ENCODE measurements around the gene HS6ST2. TPM values are rescaled to one million over a fixed set of nuclear protein-coding genes. Genes with fewer than 3 reads are reported as not detected.
"Not testable (repeated sequence)": the region's sequence is repeated elsewhere in the genome, so short reads cannot be mapped to it uniquely, and the experiment has no call there.

Gene HS6ST2
- total RNA-seq, 1 experiment from 2014 or later: not detected

DNA sequence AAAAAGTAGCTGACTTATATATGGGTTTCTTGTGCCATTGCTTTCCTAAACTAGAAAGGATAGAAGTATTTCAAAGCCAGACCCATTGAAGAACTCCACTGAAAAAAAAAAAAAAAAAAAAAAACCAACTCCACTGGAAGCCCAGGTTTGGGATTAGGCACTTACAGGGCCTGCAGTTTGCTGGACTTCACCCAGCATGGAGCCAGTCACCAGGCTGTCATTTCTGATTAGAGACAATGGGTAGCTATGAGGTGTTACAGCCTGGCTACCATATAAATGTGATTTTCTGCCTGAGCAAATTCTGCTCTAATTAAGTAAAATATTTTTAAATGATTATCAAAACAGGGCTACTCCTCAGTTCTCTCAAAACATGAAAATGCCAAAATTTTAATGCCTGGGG is 49.5 kb downstream of the HS6ST2 start:
- no peaks in the 10 kb centered on the region for H3K36me3 ChIP-seq
- no peaks in the 10 kb centered on the region for H3K9me3 ChIP-seq (replicated peaks)
- H3K4me1 ChIP-seq (replicated peaks): no peaks in the 10 kb centered on the region
- H3K4me3 ChIP-seq: no peak overlapping the region
- no peak overlapping the region for H3K27ac ChIP-seq
- DNase-seq (ENCODE audit: low read depth in 1 of 2, low spot score in 2 of 2): no peak
- H3K27me3 ChIP-seq (replicated peaks): no peaks in the 10 kb centered on the region

DNA sequence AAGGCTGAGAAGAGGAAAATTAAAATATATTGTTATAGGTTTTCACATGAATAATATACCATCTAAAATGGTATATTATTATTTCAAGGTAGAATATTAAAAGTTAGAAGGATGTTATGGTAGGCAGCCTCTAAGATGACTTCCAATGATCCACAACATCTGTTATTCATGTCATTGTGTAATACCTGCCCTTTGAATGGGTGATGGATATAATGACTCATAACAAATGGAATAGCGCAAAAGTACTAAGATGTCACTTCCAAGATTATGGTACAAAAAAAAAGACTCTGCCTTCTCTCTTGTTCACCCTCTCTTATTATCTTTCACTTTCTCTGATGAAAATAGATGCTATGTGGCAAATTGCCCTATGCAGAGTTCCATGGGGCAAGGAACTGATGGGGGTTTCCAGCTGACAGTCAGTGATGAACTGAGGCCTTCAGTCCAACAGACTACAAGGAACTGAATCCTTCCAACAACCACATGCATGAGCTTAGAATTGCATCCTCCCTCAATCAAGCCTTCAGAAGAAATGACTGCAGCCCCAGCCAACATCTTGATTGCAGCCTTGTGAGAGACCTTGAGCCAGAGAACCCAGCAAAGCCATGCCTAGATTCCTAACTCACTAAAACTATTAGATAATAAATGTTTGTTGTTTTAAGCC is 57.7 kb downstream of the HS6ST2 start:
- Histone ChIP-seq H3K4me3 (no peak overlapping the region), H3K36me3 (no peaks in the 10 kb centered on the region), H3K27me3 (replicated peaks) (no peaks in the 10 kb centered on the region), H3K9me3 (replicated peaks) (no peaks in the 10 kb centered on the region), H3K4me1 (replicated peaks) (no peaks in the 10 kb centered on the region), H3K27ac (no peak overlapping the region)
- no peak for DNase-seq (ENCODE audit: low read depth in 1 of 2, low spot score in 2 of 2)

DNA sequence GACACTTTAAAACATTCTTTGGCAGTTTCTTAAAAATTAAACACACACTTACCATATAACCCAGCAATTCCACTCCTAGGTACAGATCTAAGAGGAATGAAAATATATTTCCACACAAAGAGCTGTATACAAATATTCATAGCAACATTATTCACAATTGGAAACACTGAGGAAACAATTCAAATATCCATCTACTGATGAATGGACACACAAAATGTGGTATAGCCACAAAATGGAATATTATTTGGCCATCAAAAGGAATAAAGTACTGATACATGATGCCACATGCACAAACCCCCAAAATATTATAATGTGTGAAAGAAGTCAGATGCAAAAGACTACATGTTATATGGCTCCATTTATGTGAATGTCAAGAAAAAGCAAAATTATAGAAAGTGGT is 70.9 kb downstream of the HS6ST2 start:
- no peak for DNase-seq (ENCODE audit: low read depth in 1 of 2, low spot score in 2 of 2)
- Histone ChIP-seq H3K27ac (no peak overlapping the region), H3K27me3 (replicated peaks) (no peaks in the 10 kb centered on the region), H3K4me3 (no peak overlapping the region), H3K36me3 (no peaks in the 10 kb centered on the region), H3K4me1 (replicated peaks) (no peaks in the 10 kb centered on the region), H3K9me3 (replicated peaks) (no peaks in the 10 kb centered on the region)

DNA sequence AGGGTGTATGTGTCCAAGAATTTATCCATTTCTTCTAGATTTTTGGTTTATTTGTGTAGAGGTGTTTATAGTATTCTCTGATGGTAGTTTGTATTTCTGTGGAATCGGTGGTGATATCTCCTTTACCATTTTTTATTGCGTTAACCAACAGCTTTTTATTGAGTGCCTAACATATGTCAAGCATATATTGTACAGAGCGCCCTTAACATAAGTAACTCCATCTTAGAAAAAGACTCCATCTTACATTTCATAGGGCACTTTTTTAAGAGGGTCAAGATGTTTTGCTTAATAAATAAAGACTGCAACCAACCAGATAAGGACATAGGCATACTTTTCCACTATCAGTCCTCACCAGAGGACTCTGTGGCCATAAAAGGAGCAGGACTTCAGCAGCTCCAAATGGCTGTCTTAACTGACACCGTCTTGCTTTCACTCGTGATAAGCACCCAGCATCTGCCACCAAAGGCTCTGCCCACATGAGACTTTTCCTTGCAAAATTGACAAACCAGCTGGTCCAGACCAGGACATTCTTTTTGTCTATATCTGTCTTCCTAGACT is 75.0 kb downstream of the HS6ST2 start:
- no peak for DNase-seq (ENCODE audit: low read depth in 1 of 2, low spot score in 2 of 2)
- Histone ChIP-seq H3K36me3 (no peaks in the 10 kb centered on the region), H3K9me3 (replicated peaks) (no peaks in the 10 kb centered on the region), H3K4me1 (replicated peaks) (no peaks in the 10 kb centered on the region), H3K4me3 (no peak overlapping the region), H3K27ac (no peak overlapping the region), H3K27me3 (replicated peaks) (no peaks in the 10 kb centered on the region)

DNA sequence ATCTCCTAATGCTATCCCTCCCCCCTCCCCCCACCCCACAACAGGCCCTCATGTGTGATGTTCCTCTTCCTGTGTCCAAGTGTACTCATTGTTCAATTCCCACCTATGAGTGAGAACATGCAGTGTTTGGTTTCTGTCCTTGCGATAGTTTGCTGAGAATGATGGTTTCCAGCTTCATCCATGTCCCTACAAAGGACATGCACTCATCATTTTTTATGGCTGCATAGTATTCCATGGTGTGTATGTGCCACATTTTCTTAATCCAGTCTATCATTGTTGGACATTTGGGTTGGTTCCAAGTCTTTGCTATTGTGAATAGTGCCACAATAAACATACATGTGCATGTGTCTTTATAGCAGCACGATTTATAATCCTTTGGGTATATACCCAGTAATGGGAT is 77.7 kb downstream of the HS6ST2 start:
- not testable (repeated sequence) for H3K4me3 ChIP-seq; H3K27me3 ChIP-seq (replicated peaks); H3K36me3 ChIP-seq; H3K4me1 ChIP-seq (replicated peaks); H3K27ac ChIP-seq; DNase-seq (ENCODE audit: low read depth in 1 of 2, low spot score in 2 of 2); H3K9me3 ChIP-seq (replicated peaks)

DNA sequence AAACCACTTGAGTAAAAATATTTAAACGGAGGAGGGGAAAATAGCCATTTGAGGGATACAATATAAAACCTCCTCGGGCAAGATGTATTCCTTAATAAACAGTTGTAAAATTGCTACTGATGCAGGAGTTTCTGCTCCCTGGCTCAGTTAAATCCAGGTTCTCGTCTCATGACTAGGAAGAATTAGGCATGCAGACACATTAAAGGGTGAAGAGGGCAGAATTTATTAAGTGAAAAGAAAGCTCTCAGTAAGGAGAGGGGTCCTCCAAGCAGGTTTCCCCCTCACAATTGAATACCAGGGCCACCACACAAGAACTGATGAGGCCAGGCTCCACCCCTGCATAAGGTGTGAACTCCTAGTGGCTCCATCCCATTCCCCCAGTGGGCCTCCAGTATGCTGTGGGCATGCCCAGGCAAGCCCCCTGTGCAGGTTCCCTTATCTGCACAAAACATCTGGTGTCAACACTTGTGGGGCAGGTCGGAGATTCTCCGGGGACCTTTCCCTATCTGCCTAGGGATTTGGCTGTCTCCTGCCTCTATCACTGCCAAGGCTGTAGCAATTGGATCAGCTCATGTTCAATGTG is 80.4 kb downstream of the HS6ST2 start:
- no peak overlapping the region for H3K4me3 ChIP-seq
- no peaks in the 10 kb centered on the region for H3K27me3 ChIP-seq (replicated peaks)
- no peaks in the 10 kb centered on the region for H3K36me3 ChIP-seq
- no peak for DNase-seq (ENCODE audit: low read depth in 1 of 2, low spot score in 2 of 2)
- no peaks in the 10 kb centered on the region for H3K9me3 ChIP-seq (replicated peaks)
- H3K4me1 ChIP-seq (replicated peaks): no peaks in the 10 kb centered on the region
- H3K27ac ChIP-seq: no peak overlapping the region

DNA sequence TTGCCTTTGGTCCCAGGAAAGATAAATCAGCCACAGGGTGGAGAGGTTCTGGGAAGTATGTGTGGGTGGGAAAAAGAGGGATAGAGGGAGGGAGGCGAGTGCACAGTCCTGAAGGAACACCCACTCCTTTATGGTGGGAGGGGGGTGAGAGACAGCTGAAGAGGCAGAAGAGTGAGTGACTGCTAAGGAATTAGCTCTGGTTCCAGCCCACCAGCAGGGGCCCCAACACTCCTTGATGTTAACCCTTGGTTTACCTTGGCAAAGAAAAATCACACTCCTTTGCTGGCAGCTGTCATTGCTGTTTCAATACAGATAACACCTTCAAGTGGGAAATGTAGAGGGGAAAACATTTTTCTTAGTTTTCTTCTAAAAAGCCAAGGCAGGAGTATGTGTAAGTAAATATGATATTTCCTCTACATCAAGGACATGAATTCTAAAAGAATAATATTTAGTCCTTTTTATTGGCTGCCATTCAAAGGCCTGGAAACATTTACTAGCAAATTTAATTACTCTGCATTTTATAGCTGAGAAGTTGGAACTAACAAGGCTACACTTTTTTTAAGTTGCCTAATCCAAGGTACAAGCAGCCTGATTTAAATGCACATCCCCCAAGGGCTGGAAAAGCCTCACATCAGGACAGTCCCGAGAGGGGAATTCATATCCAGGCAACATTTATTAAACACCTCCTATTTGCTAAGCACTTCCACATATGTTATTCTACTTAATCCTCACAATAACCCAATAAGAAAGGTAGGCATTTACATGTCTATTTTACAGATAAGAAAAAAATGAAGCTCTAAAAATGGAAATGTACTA is 81.7 kb downstream of the HS6ST2 start:
- Histone ChIP-seq H3K27me3 (replicated peaks) (no peaks in the 10 kb centered on the region), H3K9me3 (replicated peaks) (no peaks in the 10 kb centered on the region), H3K4me1 (replicated peaks) (no peaks in the 10 kb centered on the region), H3K36me3 (no peaks in the 10 kb centered on the region), H3K27ac (no peak overlapping the region), H3K4me3 (no peak overlapping the region)
- no peak for DNase-seq (ENCODE audit: low read depth in 1 of 2, low spot score in 2 of 2)

DNA sequence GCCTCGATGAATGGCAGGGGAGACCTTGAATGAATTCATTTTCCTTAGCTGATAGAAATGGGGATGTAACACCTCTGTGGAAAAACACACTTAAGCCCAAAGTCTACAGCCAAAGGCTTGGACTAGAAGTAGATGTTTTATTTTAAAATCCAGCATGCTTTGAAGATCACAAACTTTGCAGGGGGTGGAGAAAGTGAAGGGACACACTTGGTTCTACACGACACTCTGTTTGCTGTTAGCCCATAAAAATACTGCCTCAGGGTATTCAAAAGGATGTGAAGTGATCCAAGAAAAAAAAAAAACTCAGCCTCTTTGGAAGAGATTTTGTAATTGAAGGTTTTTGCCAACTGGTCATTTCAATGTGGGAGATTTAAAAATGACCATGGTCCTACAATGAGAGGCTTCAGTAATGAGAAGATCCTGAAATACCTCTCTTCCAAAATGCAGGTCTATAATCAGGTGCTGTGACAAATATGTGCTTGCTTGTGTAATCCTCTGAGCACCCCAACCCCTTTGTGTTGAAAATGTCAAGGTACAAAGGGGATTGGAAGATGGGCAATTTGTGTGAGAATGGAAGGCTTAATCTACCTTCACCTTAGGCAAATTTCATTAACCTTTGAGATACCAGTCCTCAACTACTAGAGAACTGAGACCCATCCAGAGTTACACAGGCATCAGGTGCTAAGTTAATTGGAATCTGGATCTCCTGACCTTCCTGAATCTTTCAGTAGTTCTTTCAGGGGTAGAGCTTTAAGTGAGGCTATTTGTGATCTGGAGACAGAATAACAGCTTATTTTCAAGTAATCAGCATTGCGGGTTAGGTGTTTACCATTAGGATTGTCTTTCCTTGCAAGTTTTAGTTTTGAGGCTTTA is 82.5 kb downstream of the HS6ST2 start:
- H3K4me3 ChIP-seq: no peak overlapping the region
- no peaks in the 10 kb centered on the region for H3K4me1 ChIP-seq (replicated peaks)
- H3K27me3 ChIP-seq (replicated peaks): no peaks in the 10 kb centered on the region
- no peaks in the 10 kb centered on the region for H3K36me3 ChIP-seq
- H3K27ac ChIP-seq: no peak overlapping the region
- no peak for DNase-seq (ENCODE audit: low read depth in 1 of 2, low spot score in 2 of 2)
- no peaks in the 10 kb centered on the region for H3K9me3 ChIP-seq (replicated peaks)

DNA sequence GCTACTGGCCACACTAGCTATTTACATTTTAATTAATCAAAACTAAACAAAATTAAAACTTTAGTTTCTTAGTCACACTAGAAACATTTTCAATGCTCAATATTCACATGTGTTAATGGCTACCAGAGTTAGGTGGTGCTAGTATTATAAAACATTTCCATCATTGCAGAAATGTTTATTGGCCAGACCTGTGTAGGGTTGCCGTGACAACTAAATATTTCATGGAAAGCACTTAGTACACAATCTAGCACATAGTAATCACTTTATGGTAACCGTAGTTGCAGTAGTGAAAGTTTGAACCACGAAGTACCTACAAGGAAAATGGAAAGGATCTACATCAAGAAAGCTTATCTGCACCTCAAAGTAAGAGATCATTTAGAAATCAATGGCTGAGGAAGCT is 95.9 kb downstream of the HS6ST2 start:
- Histone ChIP-seq H3K4me1 (replicated peaks) (no peaks in the 10 kb centered on the region), H3K27me3 (replicated peaks) (no peaks in the 10 kb centered on the region), H3K36me3 (no peaks in the 10 kb centered on the region), H3K27ac (no peak overlapping the region), H3K4me3 (no peak overlapping the region), H3K9me3 (replicated peaks) (no peaks in the 10 kb centered on the region)
- no peak for DNase-seq (ENCODE audit: low read depth in 1 of 2, low spot score in 2 of 2)

DNA sequence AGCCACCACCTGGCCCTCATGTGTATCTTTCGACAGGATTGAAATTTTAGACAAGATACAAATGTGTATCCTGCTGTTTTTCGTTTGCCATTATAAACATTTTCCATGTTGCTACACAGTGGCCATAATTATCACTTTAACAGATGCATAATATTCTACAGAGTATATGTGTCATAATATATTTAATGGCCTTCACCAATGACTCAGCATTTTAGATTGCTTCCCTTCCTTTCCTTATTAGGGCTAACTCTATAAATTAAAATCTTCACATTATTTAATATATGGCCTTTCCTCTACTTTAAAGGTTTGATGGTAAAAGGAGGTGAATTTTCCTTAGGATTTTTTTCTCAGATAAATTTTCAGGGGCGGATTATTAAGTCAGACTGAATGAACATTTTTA is 97.4 kb downstream of the HS6ST2 start:
- Histone ChIP-seq H3K4me3 (no peak overlapping the region), H3K36me3 (no peaks in the 10 kb centered on the region), H3K27ac (no peak overlapping the region), H3K27me3 (replicated peaks) (no peaks in the 10 kb centered on the region), H3K9me3 (replicated peaks) (no peaks in the 10 kb centered on the region), H3K4me1 (replicated peaks) (no peaks in the 10 kb centered on the region)
- no peak for DNase-seq (ENCODE audit: low read depth in 1 of 2, low spot score in 2 of 2)

DNA sequence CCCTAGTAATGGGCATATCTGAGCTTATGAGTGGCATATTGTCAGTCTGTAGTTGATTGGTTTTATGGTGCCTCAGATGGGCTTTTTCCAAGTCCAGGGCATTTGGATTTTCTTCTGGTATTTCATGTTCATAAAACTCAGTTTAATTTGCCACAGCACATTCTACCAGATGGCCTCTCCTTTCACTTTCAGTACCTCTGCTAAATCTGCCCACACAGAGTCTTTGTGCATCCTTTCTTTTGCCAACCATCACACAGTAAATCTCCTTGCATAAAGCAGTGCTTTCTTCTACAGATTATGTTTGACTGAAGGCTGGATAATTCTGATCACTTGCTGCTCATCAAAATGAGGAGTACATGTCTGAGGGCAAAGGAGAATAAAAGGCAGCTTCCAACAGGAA is 98.2 kb downstream of the HS6ST2 start:
- no peaks in the 10 kb centered on the region for H3K27me3 ChIP-seq (replicated peaks)
- H3K4me1 ChIP-seq (replicated peaks): no peaks in the 10 kb centered on the region
- no peaks in the 10 kb centered on the region for H3K36me3 ChIP-seq
- H3K9me3 ChIP-seq (replicated peaks): no peaks in the 10 kb centered on the region
- no peak for DNase-seq (ENCODE audit: low read depth in 1 of 2, low spot score in 2 of 2)
- H3K4me3 ChIP-seq: no peak overlapping the region
- H3K27ac ChIP-seq: no peak overlapping the region

DNA sequence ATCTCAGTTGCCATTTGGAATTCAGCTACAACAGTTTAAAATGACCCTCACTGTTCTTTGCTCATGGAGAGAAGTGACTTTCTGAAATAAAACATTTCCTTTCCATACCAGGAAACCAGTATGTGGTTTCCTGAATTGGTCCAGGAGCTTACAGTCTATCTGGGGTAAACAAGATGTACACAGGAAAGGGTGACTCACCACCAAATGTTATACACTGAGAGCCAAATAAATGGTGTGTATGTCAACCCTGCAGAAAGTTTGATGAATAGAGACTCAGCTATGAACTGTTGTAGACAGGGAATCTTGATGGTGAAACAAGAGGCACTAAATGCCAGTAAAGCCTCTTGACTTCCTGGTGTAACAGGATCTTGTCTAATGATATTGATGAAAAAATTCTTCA is 100.4 kb downstream of the HS6ST2 start:
- H3K36me3 ChIP-seq: no peaks in the 10 kb centered on the region
- H3K9me3 ChIP-seq (replicated peaks): no peaks in the 10 kb centered on the region
- no peak overlapping the region for H3K27ac ChIP-seq
- DNase-seq (ENCODE audit: low read depth in 1 of 2, low spot score in 2 of 2): no peak
- no peak overlapping the region for H3K4me3 ChIP-seq
- no peaks in the 10 kb centered on the region for H3K27me3 ChIP-seq (replicated peaks)
- no peaks in the 10 kb centered on the region for H3K4me1 ChIP-seq (replicated peaks)

DNA sequence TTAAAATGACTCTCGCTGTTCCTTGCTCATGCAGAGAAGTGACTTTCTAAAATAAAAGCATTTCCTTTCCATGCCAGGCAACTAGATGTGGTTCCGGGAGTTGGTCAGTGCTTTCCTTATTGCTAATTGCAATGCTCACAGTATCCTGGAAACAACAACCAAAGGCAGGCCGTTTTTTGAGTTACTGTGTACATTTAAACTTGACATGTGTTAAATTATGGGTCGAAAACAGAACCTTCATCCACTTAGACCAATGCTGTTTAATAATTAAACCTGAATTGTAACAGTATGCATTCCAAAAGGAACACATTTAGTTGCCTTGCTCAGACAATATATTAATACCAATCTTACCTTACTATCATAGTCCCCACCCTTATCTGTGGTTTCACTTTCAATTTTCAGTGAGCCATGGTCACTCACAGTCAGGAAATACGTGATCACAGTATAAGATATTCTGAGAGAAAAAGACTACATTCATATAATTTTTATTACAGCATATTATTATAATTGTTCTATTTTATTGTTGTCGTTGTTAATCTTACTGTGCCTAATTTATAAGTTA is 102.6 kb downstream of the HS6ST2 start:
- no peak for DNase-seq (ENCODE audit: low read depth in 1 of 2, low spot score in 2 of 2)
- Histone ChIP-seq H3K4me1 (replicated peaks) (no peaks in the 10 kb centered on the region), H3K27ac (no peak overlapping the region), H3K4me3 (no peak overlapping the region), H3K27me3 (replicated peaks) (no peaks in the 10 kb centered on the region), H3K36me3 (no peaks in the 10 kb centered on the region), H3K9me3 (replicated peaks) (no peaks in the 10 kb centered on the region)
